Dedifferentiated amniotic fluid mesenchymal stem cell (primary cell): Measurements from ENCODE around the gene KIF22.
"Not testable (repeated sequence)": the region's sequence is repeated elsewhere in the genome, so short reads cannot be mapped to it uniquely, and the experiment has no call there.

ENCODE experiments used
- DNase-seq: peaks from one replicate; pipeline ENCODE4 v3.0.0-alpha.2; 2016; ENCODE audit errors: extremely low spot score

KIF22 gene

DNA sequence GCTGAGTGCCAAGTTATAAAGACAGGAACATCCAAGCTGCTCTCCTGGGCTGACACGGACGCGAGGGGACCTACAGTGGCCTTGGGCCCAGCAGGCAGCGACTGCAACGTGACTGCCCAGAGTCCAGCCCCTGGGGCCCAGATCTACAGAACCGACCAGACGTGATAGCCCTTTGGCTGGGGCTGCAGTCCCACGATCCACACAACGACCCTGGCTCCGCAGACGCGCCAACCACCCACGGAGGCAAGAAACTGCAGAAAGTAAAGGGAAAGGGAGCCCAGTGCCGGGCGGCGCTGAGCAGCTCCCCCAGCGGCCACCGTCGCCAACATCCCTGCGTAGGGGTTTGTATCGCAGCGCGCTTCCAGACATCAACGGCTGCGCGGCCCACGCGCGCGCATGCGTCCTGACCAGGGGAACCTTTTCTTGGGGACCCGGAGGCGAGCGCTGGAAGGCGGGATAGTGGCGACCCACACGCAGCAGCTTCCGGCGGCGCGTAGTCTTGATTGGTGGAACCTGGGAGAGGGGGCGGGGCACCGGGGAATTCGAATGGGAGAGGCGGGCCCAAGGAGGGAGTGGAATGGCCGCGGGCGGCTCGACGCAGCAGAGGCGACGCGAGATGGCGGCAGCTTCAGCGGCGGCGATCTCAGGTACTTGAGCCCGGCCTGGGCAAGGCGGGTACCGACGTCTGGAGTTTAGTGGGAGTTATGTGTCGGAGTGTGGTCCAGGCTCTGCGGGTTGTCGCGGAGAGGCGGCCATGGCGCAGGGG lies at the start of gene KIF22:
Gene KIF22 (plus strand): TSS at position 569 of the 766 bp plus-strand sequence. CDS start 9 bp downstream, at position 578.
- DNase-seq: peak; percentile 98

DNA sequence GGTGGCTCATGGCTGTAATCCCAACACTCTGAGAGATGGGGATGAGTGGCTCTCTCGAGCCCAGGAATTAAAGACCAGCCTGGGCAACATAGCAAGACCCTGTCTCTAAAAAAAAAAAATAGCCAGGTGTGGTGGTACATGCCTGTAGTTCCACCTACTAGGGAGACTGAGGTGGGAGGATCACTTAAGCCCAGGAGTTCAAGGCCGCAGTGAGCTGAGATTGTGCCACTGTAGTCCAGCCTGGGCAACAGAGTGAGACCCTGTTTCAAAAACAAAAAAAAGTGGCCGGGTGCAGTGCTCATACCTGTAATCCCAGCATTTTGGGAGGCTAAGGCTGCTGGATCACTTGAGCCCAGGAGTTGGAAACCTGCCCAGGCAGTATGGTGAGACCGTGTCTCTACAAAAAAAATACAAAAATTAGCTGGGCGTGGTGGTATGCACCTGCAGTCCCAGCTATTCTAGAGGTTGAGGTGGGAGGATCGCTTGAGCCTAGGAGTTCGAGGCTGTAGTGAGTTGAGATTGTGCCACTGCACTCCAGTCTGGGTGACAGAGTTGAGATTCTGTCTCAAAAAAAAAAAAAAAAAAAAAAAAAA lies 47.8 kb upstream of the KIF22 start:
- no peak for DNase-seq

DNA sequence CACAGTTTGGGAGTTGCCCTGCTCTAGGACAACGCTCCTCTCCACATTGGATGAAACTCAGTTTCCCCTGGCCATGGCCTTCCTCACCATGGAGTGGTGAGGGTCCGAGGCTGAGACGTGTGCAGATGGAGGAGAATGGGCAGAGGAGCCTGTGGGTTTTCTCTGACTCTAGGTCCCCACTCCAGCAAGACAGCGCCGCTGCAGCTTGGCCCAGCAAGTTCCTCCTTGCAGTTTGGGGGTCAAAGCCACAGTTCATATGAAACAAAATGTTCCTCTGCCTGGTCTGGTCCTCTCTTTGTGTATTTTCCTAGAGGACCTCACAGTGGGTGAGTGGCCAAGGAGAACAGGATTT lies 47.1 kb upstream of the KIF22 start:
- DNase-seq: no peak

DNA sequence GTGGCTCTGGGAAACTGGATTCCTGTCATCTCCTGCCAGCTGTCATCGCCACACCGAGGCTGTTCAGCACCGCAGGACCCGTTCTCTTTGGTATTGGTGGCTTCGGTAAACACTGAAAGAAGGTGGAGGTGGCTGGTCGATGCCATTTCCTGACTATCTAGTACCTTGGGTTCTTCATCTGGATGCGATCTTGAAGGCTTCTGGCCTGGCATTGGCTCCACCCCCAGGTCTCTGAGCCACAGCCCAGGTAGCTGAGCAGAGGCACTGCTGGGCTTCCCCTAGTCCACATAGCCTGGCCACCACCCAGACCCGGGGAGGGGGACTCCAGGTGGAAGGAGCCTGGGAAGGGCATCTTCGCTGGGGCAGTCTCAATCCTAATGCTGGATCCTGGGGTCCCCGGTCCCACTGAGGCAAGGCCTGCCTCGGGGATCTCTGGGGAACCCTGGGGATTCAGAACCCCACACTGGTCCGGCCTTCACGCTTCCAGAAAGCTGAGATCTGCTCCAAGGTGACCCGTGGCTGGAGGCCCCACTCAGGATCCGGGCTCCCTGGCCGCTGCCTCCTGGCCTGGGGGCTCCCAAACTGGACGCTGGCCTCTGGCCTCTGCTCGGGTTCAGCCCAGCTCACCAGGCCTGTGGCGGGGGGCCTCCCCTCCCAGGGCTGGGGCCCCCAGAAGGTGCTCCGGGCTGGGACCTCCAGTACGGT lies 46.6 kb upstream of the KIF22 start:
- DNase-seq: no peak

DNA sequence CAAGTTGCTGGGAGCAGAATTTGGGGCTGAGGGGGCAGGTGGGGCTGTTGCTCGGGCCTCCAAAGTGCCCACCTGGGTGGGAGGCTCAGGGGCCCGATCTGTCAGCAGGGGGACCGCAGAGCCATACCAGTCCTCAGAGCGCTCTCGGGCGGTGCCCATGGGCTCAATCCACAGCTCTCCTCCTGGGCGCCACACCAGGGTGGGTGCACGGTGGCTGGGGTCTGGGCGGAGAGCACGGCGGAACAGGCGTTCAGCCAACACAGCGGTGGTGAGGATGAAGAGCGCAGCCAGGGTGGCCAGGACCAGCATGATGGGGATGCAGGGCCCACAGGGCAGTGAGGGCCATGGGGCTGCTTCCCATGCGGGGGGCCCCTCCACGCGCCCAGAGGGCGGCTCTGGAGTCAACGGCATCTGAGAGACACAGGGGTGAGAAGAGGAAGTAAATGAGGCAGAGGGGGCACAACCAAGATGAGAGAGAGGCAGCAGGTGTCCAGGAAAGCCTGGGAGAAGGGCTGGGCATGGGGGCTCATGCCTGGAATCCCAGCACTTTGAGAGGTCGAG lies 45.9 kb upstream of the KIF22 start:
- no peak for DNase-seq

DNA sequence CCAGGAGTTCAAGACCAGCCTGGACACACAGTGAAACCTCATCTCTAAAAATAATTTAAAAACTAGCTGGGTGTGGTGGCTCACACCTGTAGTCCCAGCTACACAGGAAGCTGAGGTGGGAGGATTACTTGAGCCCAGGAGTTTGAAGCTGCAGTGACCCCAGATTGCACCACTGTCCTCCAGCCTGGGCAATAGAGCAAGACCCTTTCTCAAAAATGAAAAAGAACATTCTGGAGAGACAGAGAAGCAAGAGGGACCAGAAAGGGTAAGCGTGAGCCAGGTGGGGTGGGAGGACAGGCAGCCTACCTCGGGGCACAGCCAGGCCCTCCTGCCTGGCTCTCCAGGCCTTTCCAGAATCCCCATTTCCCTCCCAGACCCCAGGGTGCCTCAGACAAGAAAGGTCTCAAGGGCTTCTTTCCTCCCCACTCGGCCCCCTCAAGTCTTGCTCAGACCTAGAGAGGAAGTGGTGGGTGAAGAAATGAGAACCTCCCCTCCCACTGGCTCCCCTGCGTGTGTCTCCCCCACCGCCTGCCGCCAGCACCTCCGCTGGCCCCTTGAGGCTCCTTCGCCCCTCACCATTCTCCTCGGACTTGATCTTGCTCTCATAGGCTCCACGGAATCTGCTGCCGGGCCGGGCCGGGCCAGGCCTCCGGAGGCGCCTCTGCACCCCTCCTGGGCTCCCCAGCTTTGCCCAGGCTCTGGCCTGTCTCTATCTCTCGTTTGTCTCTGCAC lies 45.3 kb upstream of the KIF22 start:
- DNase-seq: no peak

DNA sequence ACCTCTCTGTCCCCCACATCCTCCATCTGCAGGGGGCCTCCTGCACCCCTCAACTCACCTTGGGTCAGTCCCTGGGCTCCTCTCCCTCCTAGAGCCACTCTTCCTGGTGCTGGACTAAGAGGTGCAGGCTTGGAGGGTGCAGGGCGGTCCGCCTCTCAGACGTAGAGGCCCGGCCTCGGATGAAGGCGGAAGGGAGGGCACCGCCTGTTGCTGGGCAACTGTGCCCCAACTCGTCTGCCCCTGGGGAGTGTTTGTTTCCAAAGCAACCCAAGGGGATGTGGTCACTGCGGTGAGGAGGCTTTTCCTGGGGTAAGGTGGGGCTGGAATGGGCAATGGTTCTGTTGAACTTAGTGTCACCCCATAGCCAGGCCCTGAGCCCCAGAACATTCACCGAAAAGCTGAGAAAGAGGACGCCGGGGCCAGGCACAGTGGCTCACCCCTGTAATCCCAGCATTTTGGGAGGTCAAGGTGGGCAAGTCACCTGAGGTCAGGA lies 44.7 kb upstream of the KIF22 start, which contains the start of gene C16orf54:
Gene C16orf54 (minus strand): TSS at position 138 of the 493 bp plus-strand sequence. CDS start 1,039 bp downstream, outside the sequence.
- DNase-seq: no peak

DNA sequence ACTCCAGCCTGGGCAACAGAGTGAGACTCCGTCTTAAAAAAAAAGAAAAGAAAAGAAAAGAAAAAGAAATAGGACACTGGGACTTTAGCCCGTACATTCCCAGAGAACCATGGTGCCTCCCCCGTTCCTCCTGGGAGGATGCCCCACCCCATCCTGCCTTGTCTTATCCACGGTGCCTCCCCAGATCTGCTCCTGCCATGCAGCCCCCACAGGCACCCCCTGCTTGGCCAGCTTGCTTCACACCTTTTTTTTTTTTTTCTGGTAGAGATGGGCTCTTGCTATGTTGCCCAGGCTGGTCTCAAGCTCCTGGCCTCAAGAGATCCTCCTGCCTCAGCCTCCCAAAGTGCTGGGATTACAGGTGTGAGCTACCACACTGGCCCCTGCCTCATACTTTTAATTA lies 44.0 kb upstream of the KIF22 start:
- not testable (repeated sequence) for DNase-seq

DNA sequence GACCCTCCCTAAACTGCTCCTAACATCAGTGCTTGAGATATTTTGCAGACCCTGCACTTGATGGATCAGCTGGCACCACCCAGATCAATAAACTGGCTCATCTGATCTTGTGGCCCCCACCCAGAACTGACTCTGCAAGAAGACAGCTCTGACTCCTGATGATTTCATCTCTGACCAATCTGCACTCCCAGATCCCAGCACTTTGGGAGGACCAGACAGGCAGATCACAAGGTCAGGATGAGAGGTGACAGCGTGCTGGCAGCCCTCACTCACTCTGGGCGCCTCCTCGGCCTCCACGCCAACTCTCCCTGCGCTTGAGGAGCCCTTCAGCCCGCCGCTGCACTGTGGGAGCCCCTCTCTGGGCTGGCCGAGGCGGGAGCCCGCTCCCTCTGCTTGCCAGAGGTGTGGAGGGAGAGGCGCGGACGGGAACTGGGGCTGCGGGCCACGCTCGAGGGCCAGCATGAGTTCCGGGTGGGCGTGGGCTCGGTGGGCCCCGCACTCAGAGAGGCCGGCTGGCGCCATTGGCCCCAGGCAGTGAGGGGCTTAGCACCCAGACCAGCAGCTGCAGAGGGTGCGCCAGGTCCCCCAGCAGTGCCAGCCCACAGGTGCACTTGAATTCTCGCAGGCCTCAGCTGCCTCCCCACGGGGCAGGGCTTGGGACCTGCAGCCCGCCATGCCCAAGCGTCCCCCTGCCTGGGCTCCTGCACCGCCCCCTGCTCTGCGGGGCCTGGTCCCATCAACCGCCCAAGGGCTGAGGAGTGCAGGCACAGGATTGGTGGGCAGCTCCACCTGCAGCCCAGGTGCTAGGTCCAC lies 42.4 kb upstream of the KIF22 start:
- DNase-seq: no peak

DNA sequence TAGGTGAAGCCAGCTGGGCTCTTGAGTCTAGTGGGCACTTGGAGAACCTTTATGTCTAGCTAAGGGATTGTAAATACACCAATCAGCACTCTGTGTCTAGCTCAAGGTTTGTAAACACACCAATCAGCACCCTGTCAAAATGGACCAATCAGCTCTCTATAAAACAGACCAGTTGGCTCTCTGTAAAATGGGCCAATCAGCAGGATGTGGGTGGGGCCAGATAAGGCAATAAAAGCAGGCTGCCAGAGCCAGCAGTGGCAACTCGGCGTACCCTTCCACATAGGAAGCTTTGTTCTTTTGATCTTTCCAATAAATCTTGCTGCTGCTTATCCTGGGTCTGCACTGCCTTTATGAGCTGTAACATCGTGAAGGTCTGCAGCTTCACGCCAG lies 41.8 kb upstream of the KIF22 start:
- DNase-seq: not testable (repeated sequence)

DNA sequence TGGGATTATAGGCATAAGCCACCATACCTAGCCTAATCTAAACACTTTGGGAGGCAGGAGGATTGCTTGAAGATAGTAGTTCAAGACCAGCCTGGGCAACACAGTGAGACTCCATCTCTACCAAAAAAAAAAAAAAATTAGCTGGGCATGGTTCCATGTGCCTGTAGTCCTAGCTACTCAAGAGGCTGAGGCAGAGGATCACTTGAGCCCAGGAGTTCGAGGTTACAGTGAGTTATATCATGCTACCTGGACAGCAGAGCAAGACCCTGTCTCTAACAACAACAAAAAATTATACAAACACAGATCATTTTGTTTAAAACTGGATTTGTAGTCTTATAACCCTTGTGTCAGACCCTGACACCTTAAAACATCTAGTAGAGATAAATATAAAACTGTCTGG lies 37.0 kb upstream of the KIF22 start:
- DNase-seq: no peak

DNA sequence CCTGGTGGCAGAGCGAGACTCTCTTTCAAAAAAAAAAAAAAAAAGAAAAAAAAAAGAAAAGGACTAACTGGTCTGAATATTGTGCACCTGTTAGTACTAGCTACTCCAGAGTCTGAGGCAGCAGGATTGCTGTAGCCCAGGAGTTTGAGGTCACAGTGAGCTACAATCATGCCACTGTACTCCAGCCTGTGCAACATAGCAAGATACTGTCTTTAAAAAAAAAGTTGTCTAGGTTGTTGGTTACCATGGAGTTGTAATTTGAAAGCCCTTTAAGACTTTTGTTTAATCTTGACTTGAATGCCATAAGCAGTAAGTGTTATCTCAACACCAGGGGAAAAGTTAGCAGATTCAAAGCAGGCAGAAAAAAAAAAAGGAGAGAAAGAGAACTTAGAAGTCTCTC lies 33.9 kb upstream of the KIF22 start:
- no peak for DNase-seq

DNA sequence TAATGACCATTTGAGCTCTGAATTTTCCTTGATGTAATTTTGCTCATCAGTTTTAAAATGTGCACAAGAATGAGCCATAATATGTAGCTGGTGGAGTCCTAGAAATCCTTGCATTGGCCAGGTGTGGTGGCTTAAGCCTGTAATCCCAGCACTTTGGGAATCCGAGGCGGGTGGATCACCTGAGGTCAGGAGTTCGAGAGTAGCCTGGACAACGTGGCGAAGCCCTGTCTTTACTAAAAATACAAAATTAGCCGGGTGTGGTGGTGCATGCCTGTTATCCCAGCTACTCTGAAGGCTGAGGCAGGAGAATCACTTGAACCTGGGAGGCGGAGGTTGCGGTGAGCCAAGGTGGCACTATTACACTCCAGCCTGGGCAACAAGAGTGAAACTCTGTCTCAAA lies 33.5 kb upstream of the KIF22 start:
- DNase-seq: not testable (repeated sequence)

DNA sequence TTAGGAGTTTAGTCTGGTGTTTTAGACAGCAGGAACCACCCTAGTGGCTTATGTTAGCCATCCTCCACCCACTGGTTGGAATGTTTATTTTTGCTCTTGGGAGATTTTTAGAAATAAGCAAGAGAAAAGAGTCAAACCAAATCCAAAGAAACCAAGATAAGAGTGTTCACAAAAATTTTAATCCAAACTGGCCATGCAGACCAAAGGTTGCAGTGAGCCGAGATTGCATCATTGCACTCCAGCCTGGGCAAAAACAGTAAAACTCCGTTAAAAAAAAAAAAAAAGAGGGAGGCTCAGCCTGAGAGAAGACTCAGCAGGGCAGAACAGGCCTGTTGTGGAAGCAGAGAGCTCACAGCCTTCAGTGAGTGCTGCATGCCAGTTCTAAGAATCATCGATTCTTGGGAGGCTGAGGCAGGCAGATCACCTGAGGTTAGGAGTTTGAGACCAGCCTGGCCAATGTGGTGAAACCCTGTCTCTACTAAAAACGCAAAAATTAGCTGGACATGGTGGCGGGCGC lies 32.5 kb upstream of the KIF22 start:
- peak; percentile 79 for DNase-seq

DNA sequence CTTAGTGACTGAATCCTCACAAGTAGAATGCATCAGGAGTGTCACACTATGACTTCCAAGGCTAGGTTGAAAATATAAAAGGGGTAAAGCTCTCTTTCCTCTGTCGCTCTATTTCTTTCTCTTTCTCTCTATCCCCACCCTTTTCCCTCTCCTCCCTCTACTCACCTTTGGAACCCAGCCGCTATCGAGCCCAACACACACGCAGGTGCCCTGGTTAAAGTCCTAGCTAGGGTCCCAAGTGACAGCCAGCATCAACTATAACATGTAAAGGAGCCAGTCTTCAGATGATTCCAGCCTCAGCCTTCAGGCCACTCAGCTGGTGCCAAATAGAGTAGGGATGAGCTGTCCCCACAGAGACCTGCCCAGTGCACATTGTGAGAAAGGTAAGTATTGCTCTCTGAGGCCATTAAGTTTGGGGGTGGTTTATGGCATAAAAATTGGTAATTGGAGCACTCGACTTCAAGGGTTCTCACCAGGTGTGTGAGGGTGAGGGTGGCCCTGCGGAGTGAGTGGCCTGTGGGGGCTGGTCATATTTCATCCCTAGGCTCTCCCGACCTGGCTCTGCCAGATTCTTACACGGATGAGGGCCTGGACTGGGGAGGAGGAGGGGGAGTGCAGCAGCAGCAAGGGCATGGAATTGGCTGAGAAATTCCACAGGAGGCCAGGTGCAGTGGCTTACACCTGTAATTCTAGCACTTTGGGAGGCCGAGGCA lies 29.8 kb upstream of the KIF22 start:
- DNase-seq: no peak

DNA sequence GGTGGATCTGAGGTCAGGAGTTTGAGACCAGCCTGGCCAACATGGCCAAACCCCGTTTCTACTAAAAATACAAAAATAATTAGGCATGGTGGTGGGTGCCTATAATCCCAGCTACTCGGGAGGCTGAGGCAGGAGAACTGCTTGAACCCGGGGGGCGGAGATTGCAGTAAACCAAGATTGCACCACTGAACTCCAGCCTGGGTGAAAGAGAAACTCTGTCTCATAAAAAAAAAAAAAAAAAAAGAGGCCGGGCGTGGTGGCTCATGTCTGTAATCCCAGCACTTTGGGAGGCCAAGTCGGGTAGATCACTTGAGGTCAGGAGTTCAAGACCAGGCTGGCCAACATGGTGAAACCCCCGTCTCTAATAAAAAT lies 29.3 kb upstream of the KIF22 start:
- not testable (repeated sequence) for DNase-seq

DNA sequence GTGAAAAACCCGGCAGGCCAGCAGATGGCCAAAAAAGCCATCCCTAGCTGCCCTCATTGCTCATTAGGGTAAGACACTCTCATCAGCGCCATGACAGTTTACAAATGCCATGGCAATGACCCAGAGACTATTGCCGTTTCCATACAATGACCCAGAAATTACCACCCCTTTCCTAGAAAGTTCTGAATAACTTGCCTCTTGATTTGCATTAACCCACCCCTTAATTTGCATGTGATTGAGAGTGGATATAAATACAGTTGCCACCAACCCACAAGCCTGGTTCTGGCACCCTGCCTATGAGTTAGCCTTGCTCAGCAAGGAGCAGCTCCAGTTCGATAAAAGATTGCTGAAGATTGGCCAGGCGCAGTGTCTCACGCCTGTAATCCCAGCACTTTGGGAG lies 28.7 kb upstream of the KIF22 start:
- DNase-seq: no peak

DNA sequence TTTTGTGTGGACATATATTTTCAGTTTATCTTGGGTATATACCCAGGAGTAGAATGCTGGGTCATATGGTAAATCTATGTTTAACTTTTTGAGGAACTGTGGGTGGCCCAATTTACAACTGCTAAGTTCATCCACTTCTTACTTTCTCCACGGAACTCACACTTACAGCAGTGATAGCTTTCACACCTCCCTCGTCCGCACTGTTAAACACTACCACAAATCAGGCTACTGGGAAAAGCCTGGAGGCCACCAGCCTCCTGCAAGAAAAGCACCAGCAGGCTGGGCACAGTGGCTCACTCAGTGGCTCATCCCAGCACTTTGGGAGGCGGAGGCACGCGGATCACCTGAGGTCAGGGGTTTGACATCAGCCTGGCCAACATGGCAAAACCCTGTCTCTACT lies 27.2 kb upstream of the KIF22 start:
- DNase-seq: no peak

DNA sequence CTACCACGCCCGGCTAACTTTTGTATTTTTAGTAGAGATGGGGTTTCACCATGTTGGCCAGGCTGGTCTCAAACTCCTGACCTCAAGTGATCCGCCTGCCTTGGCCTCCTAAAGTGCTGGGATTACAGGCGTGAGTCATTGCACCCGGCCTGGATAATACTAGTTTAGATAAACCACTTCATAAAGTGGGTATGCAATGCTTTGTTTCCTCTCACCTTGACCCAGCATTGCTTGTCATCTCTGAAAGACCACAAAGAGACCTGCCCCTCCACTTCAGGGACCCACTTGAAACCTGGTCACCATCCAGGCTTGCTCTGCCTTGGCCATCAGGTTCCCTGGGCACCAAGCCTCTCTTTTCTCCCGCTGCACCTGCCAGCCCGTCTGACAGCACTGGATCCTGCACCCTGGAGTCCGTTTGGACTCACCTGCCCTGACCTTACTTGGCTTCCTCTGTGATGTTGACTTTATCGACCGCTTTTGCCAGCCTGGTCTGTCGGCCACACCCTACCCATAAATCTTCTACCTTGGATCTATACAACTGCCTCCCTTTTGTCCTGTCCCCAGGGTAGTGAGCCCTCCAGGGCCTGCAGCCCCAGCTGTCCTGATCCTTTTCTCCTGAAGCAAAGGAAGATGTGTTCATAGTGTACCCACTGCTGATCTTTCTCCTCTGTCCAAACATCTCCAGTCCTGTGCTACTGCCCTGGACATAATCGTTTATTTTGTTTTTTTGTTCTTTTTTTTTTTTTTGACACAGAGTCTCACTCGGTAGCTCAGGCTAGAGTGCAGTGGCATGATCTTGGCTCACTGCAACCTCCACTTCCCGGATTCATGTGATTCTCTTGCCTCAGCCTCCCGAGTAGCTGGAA lies 25.2 kb upstream of the KIF22 start:
- no peak for DNase-seq
